Tibial nerve (tissue), 4 donors: ENCODE data around the gene PROK2.

Experiments used
- EP300 ChIP-seq, 2 donors: sonication (generic); formaldehyde crosslinking; IDR thresholded peaks; one replicate each; pipeline ENCODE4 v1.6.1; 2017; ENCODE audit warnings: antibody characterized with exemption in 2 of 2, mild to moderate bottlenecking in 1 of 2
- POLR2A ChIP-seq, 2 donors: fragments of 450-650 bp; IDR thresholded peaks; one replicate each; pipeline ENCODE4 v1.6.1; 2017; ENCODE audit warnings: antibody characterized with exemption in 2 of 2, mild to moderate bottlenecking in 2 of 2, moderate library complexity in 2 of 2
- TF ChIP-seq, protein P1 (sequence below), 5 experiments: fragments of 200-600 bp in 3 of 5; fragments of 450-650 bp in 2 of 5; sonication (generic) in 3 of 5; IDR thresholded peaks; one replicate each; pipeline ENCODE4 v1.5.1; 2016 to 2019; ENCODE audit warnings: antibody characterized with exemption in 5 of 5, mild to moderate bottlenecking in 3 of 5, moderate library complexity in 2 of 5

DNA sequence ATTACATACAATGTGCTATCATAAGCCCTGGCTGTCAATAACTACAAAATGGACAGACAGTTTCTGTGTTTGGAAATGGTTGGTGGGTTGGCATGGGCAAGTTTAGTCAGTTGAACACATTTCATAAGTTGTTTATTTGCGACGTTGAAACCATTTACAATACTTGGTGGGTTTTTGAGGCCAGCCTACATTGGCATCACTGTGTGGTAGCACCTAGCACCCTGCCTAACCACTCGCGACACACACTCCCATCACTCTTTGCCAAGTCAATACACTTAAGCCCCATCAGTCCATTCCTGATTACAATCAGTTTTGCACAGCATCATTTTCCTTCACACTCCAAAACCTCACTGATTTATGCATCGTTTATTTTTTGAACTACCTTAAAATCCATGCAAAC is 13.8 kb downstream of the PROK2 start:
- TF ChIP-seq, protein P1, sequence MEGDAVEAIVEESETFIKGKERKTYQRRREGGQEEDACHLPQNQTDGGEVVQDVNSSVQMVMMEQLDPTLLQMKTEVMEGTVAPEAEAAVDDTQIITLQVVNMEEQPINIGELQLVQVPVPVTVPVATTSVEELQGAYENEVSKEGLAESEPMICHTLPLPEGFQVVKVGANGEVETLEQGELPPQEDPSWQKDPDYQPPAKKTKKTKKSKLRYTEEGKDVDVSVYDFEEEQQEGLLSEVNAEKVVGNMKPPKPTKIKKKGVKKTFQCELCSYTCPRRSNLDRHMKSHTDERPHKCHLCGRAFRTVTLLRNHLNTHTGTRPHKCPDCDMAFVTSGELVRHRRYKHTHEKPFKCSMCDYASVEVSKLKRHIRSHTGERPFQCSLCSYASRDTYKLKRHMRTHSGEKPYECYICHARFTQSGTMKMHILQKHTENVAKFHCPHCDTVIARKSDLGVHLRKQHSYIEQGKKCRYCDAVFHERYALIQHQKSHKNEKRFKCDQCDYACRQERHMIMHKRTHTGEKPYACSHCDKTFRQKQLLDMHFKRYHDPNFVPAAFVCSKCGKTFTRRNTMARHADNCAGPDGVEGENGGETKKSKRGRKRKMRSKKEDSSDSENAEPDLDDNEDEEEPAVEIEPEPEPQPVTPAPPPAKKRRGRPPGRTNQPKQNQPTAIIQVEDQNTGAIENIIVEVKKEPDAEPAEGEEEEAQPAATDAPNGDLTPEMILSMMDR (IDR thresholded peaks at IDR 0.05), result no peak
- no peak for TF ChIP-seq POLR2A (IDR thresholded peaks at IDR 0.05)
- TF ChIP-seq EP300 (IDR thresholded peaks at IDR 0.05), result no peak
